ENCODE measurements around the gene PIP5K1A.
"Not testable (repeated sequence)": the region's sequence is repeated elsewhere in the genome, so short reads cannot be mapped to it uniquely, and the experiment has no call there.

Gene PIP5K1A

GRCh38 chr1:151193304-151193703 lies 5.0 kb upstream of the PIP5K1A start:
- 96% methylated on average over 5 to 6 of the region's 6 CpGs for WGBS, 2 experiments (ENCODE audit: insufficient coverage in 2 of 2)
- Histone ChIP-seq H3K27ac (ENCODE audit: low read depth, low read length, severe bottlenecking) (no peak overlapping the region), H3K36me3 (ENCODE audit: control insufficient read depth, insufficient read depth, low read length) (no peaks in the 10 kb centered on the region), H3K9me3 (ENCODE audit: control insufficient read depth, low read length) (no peaks in the 10 kb centered on the region), H3K4me3 (ENCODE audit: extremely low read depth, insufficient read depth, low read length, poor library complexity, severe bottlenecking) (no peak overlapping the region), H3K4me1 (ENCODE audit: control insufficient read depth, insufficient read depth, low read length, poor library complexity, severe bottlenecking) (no peaks in the 10 kb centered on the region)

GRCh38 chr1:151193856-151194255 lies 4.5 kb upstream of the PIP5K1A start:
- no peaks in the 10 kb centered on the region for H3K4me1 ChIP-seq (ENCODE audit: control insufficient read depth, insufficient read depth, low read length, poor library complexity, severe bottlenecking)
- H3K4me3 ChIP-seq (ENCODE audit: extremely low read depth, insufficient read depth, low read length, poor library complexity, severe bottlenecking), result no peak overlapping the region
- no peak overlapping the region for H3K27ac ChIP-seq (ENCODE audit: low read depth, low read length, severe bottlenecking)
- WGBS, 2 experiments (ENCODE audit: insufficient coverage in 2 of 2), result 67% methylated on average over 1 of the region's 1 CpG; no CpG with 5 or more reads in 1 of the 2 experiments
- no peaks in the 10 kb centered on the region for H3K36me3 ChIP-seq (ENCODE audit: control insufficient read depth, insufficient read depth, low read length)
- H3K9me3 ChIP-seq (ENCODE audit: control insufficient read depth, low read length), result no peaks in the 10 kb centered on the region

GRCh38 chr1:151194894-151195594 lies 3.3 kb upstream of the PIP5K1A start:
- H3K27ac ChIP-seq (ENCODE audit: low read depth, low read length, severe bottlenecking); H3K4me3 ChIP-seq (ENCODE audit: extremely low read depth, insufficient read depth, low read length, poor library complexity, severe bottlenecking); H3K36me3 ChIP-seq (ENCODE audit: control insufficient read depth, insufficient read depth, low read length); H3K9me3 ChIP-seq (ENCODE audit: control insufficient read depth, low read length); H3K4me1 ChIP-seq (ENCODE audit: control insufficient read depth, insufficient read depth, low read length, poor library complexity, severe bottlenecking): not testable (repeated sequence)
- 84 to 92% methylated on average over 7 to 12 of the region's 17 CpGs for WGBS, 2 experiments (ENCODE audit: insufficient coverage in 2 of 2)

- Histone ChIP-seq H3K4me3 (ENCODE audit: extremely low read depth, insufficient read depth, low read length, poor library complexity, severe bottlenecking) (no peak overlapping the region), H3K27ac (ENCODE audit: low read depth, low read length, severe bottlenecking) (no peak overlapping the region), H3K36me3 (ENCODE audit: control insufficient read depth, insufficient read depth, low read length) (peaks cover 5% of the 10 kb centered on the region), H3K9me3 (ENCODE audit: control insufficient read depth, low read length) (no peaks in the 10 kb centered on the region), H3K4me1 (ENCODE audit: control insufficient read depth, insufficient read depth, low read length, poor library complexity, severe bottlenecking) (no peaks in the 10 kb centered on the region)
- 74 to 76% methylated on average over 8 to 10 of the region's 14 CpGs for whole genome bisulfite sequencing, 2 experiments (ENCODE audit: insufficient coverage in 2 of 2)
Measured at GRCh38 chr1:151196292-151196800, 2.0 kb upstream of the PIP5K1A start.

GRCh38 chr1:151197863-151198253 lies 494 bp upstream of the PIP5K1A start:
- Histone ChIP-seq H3K4me3 (ENCODE audit: extremely low read depth, insufficient read depth, low read length, poor library complexity, severe bottlenecking) (peak overlapping the region; percentile 100), H3K9me3 (ENCODE audit: control insufficient read depth, low read length) (no peaks in the 10 kb centered on the region), H3K36me3 (ENCODE audit: control insufficient read depth, insufficient read depth, low read length) (peaks cover 20% of the 10 kb centered on the region), H3K4me1 (ENCODE audit: control insufficient read depth, insufficient read depth, low read length, poor library complexity, severe bottlenecking) (no peaks in the 10 kb centered on the region), H3K27ac (ENCODE audit: low read depth, low read length, severe bottlenecking) (peak overlapping the region; percentile 89)
- 42 to 46% methylated on average over 8 to 9 of the region's 10 CpGs for WGBS, 2 experiments (ENCODE audit: insufficient coverage in 2 of 2)

DNA sequence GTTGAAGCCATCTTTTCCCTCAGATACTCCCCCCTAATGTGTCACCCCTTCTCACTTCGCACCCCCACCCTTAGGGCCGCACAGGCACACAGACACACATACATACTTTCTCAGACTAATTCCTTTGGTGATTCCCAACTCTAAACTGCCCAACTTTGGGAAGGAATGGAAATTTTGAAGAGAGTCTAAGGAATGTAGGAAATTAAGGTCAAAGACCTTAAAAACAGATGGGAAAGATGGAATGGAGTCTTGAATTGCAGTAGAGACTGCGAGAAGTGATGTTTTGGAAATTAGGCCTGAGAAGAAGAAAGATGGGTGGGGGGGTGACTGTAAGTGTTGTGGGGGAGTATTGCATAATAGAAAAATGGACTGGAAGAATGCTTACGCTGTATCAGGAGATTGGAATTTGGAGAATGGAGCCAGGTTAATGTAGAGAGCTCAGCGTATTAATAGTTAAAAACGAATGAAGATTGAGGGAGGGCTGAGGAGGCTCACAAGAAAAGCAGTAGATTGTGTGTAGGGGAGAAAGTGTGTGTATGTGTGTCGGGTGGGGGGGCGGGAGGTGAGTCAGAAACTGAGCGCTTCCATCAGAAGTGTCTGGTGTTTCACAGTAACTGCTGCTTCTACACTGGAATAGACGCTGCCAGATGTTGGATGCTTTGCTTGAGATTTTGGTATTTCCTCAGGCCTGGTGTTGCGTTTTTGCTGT lies 1.7 kb downstream of the PIP5K1A start:
- no peaks in the 10 kb centered on the region for H3K4me1 ChIP-seq (ENCODE audit: control insufficient read depth, insufficient read depth, low read length, poor library complexity, severe bottlenecking)
- no peaks in the 10 kb centered on the region for H3K9me3 ChIP-seq (ENCODE audit: control insufficient read depth, low read length)
- peak overlapping the region; percentile 100 for H3K4me3 ChIP-seq (ENCODE audit: extremely low read depth, insufficient read depth, low read length, poor library complexity, severe bottlenecking)
- peak overlapping the region; percentile 73 for H3K27ac ChIP-seq (ENCODE audit: low read depth, low read length, severe bottlenecking)
- H3K36me3 ChIP-seq (ENCODE audit: control insufficient read depth, insufficient read depth, low read length), result peaks cover 40% of the 10 kb centered on the region
- WGBS, 2 experiments (ENCODE audit: insufficient coverage in 2 of 2), result 19 to 22% methylated on average over 7 of the region's 11 CpGs

DNA sequence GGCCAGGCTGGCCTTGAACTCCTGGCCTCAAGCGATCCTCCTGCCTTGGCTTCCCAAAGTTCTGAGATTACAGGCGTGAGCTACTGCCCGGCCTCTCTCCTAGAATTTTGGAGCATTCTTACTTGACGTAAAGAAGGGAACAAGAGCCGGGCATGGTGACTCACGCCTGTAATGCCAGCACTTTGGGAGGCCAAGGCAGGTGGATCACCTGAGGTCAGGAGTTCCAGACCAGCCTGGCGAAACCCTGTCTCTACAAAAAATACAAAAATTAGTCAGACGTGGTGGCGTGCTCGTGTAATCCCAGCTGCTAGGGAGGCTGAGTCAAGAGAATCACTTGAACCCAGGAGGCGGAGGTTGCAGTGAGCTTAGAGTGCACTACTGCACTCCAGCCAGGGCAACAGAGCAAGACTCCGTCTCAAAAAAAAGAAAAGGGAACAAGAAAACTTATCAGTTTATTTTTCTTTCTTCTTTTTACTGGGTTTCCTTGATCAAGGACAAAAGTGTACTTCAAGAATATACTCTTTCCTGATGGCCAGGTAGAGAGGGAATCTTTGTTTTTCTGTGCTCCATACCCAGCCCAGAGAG lies 7.1 kb downstream of the PIP5K1A start:
- not testable (repeated sequence) for H3K9me3 ChIP-seq (ENCODE audit: control insufficient read depth, low read length); H3K4me1 ChIP-seq (ENCODE audit: control insufficient read depth, insufficient read depth, low read length, poor library complexity, severe bottlenecking); H3K27ac ChIP-seq (ENCODE audit: low read depth, low read length, severe bottlenecking); H3K4me3 ChIP-seq (ENCODE audit: extremely low read depth, insufficient read depth, low read length, poor library complexity, severe bottlenecking)
- 97% methylated on average over 10 to 11 of the region's 12 CpGs for WGBS, 2 experiments (ENCODE audit: insufficient coverage in 2 of 2)
- peaks cover 85% of the 10 kb centered on the region for H3K36me3 ChIP-seq (ENCODE audit: control insufficient read depth, insufficient read depth, low read length)

DNA sequence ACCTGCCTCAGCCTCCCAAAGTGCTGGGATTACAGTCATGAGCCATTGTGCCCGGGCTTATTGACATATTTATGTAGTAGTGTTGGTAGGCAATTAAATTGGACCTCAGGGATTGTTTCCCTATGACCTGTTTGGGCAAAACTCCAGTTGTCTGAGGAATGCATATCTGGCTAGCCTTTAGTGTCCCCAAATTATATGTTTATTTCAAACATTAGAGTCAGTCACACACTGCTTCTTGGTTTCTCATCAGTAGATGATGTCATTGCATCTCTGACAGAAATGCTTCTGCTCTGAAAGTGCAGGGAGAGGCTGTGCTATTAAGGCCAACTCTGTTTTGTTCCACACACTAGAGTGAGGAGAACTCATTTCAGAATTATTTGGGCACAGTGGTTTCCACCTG lies 12.5 kb downstream of the PIP5K1A start:
- 86% methylated on average over 1 of the region's 1 CpG; no CpG with 5 or more reads in 1 of the 2 experiments for WGBS, 2 experiments (ENCODE audit: insufficient coverage in 2 of 2)
- no peaks in the 10 kb centered on the region for H3K9me3 ChIP-seq (ENCODE audit: control insufficient read depth, low read length)
- H3K27ac ChIP-seq (ENCODE audit: low read depth, low read length, severe bottlenecking), result no peak overlapping the region
- H3K4me3 ChIP-seq (ENCODE audit: extremely low read depth, insufficient read depth, low read length, poor library complexity, severe bottlenecking), result no peak overlapping the region
- H3K4me1 ChIP-seq (ENCODE audit: control insufficient read depth, insufficient read depth, low read length, poor library complexity, severe bottlenecking), result no peaks in the 10 kb centered on the region
- H3K36me3 ChIP-seq (ENCODE audit: control insufficient read depth, insufficient read depth, low read length), result peaks cover 65% of the 10 kb centered on the region

- H3K27ac ChIP-seq (ENCODE audit: low read depth, low read length, severe bottlenecking), result no peak overlapping the region
- no peaks in the 10 kb centered on the region for H3K9me3 ChIP-seq (ENCODE audit: control insufficient read depth, low read length)
- WGBS, 2 experiments (ENCODE audit: insufficient coverage in 2 of 2), result 96 to 99% methylated on average over 11 to 14 of the region's 15 CpGs
- H3K36me3 ChIP-seq (ENCODE audit: control insufficient read depth, insufficient read depth, low read length), result peaks cover 54% of the 10 kb centered on the region
- no peaks in the 10 kb centered on the region for H3K4me1 ChIP-seq (ENCODE audit: control insufficient read depth, insufficient read depth, low read length, poor library complexity, severe bottlenecking)
- no peak overlapping the region for H3K4me3 ChIP-seq (ENCODE audit: extremely low read depth, insufficient read depth, low read length, poor library complexity, severe bottlenecking)
Measured at GRCh38 chr1:151211972-151212705, 13.8 kb downstream of the PIP5K1A start.

- peaks cover 53% of the 10 kb centered on the region for H3K36me3 ChIP-seq (ENCODE audit: control insufficient read depth, insufficient read depth, low read length)
- H3K4me1 ChIP-seq (ENCODE audit: control insufficient read depth, insufficient read depth, low read length, poor library complexity, severe bottlenecking), result no peaks in the 10 kb centered on the region
- no peak overlapping the region for H3K4me3 ChIP-seq (ENCODE audit: extremely low read depth, insufficient read depth, low read length, poor library complexity, severe bottlenecking)
- no peaks in the 10 kb centered on the region for H3K9me3 ChIP-seq (ENCODE audit: control insufficient read depth, low read length)
- H3K27ac ChIP-seq (ENCODE audit: low read depth, low read length, severe bottlenecking), result no peak overlapping the region
- no CpG with 5 or more reads among the region's 2 CpGs for WGBS, 2 experiments (ENCODE audit: insufficient coverage in 2 of 2)
Measured at GRCh38 chr1:151213560-151213959, 15.2 kb downstream of the PIP5K1A start.
